Measurements from ENCODE around the gene ADD3. TPM values are rescaled to one million over a fixed set of nuclear protein-coding genes. Genes with fewer than 3 reads are reported as not detected.

The ADD3 gene
- total and polyA plus RNA-seq, 4 donors: 15.4 to 55.9 (median 22.8) TPM

- no peak for DNase-seq (ENCODE audit: low spot score)
- H3K4me3 ChIP-seq (ENCODE audit: low read depth in 1 of 3, low read length in 3 of 3): no peak overlapping the region
- no peaks in the 10 kb centered on the region for H3K36me3 ChIP-seq (ENCODE audit: control insufficient read depth in 4 of 4, insufficient read depth in 3 of 4, low read depth in 1 of 4, low read length in 3 of 4)
These were observed 133.4 kb downstream of the ADD3 start for GRCh38 chr10:110141185-110141584.

More at GRCh38 chr10:110141185-110141584, 133.4 kb downstream of the ADD3 start:
- no peaks in the 10 kb centered on the region for H3K9me3 ChIP-seq (ENCODE audit: control insufficient read depth in 4 of 4, low read length in 3 of 4)
- 16% methylated on average over 1 of the region's 1 CpG for WGBS
- TF ChIP-seq RXRA (IDR thresholded peaks at IDR 0.05) (peak; percentile 66 to 72), JUND (IDR thresholded peaks at IDR 0.05) (peak in 1 of 2 donors; percentile 50), FOXA1 (IDR thresholded peaks at IDR 0.05) (no peak), CTCF (IDR thresholded peaks at IDR 0.05; ENCODE audit: low read depth, low read length, missing input control) (no peak), ZBTB33 (IDR thresholded peaks at IDR 0.05) (peak; percentile 27), FOXA2 (IDR thresholded peaks at IDR 0.05) (peak; percentile 18), NR2F2 (IDR thresholded peaks at IDR 0.05) (no peak), HNF4G (IDR thresholded peaks at IDR 0.05) (peak; percentile 74), RAD21 (IDR thresholded peaks at IDR 0.05) (peak in 1 of 2 donors; percentile 54), HNF4A (conservative IDR thresholded peaks at IDR 0.05) (peak; percentile 87 to 90), EGR1 (IDR thresholded peaks at IDR 0.05; ENCODE audit: low read depth in 2 of 2) (no peak), MAX (IDR thresholded peaks at IDR 0.05) (no peak), TAF1 (conservative IDR thresholded peaks at IDR 0.05) (no peak), YY1 (IDR thresholded peaks at IDR 0.05) (no peak), SP1 (IDR thresholded peaks at IDR 0.05) (peak; percentile 80), REST (IDR thresholded peaks at IDR 0.05) (no peak), ATF3 (IDR thresholded peaks at IDR 0.05) (no peak), GABPA (IDR thresholded peaks at IDR 0.05 in 1 of 2, conservative IDR thresholded peaks at IDR 0.05 in 1 of 2) (peak in 1 of 2 donors; percentile 47)
- peak overlapping the region; percentile 33 to 75 for H3K27ac ChIP-seq (ENCODE audit: low read depth in 1 of 2, low read length in 2 of 2)
- no peaks in the 10 kb centered on the region for H3K27me3 ChIP-seq (ENCODE audit: control insufficient read depth in 4 of 4, insufficient read depth in 4 of 4, low read length in 3 of 4)
- H3K4me1 ChIP-seq (ENCODE audit: control insufficient read depth in 4 of 4, insufficient read depth in 4 of 4, low read length in 3 of 4): peaks cover 5 to 22% (median 11%) of the 10 kb centered on the region in 4 donors
- no peak overlapping the region for H3K9ac ChIP-seq (ENCODE audit: low read depth in 1 of 2, low read length in 2 of 2)
